GM12878 (cell line): ENCODE measurements around the gene PHLDB1. TPM values are rescaled to one million over a fixed set of nuclear protein-coding genes. Genes with fewer than 3 reads are reported as not detected.

Source experiments
- ATAC-seq: fragments of 200-7000 bp; cut with Tn5 transposase; 3 replicates; pipeline ENCODE4 v1.9.1; 2020; ENCODE audit warnings: mild to moderate bottlenecking, moderate library complexity
- BruUV-seq: library from RNA; stranded (reverse); fragments of 400-500 nt; replicated peaks from 2 replicates; lab custom pipeline; 2021; lab: Mats Ljungman, UMichigan
- CTCF ChIA-PET: fragments of 300-600 bp; sonication (Branson Sonifier 250); formaldehyde crosslinking; extraction: SDS; loops from one replicate; lab custom pipeline; 2021; ENCODE audit warnings: inconsistent platforms; lab: Yijun Ruan, JAX
- POLR2A ChIA-PET: fragments of 350-600 bp; formaldehyde crosslinking; extraction: SDS; loops from one replicate; lab custom pipeline; 2021; ENCODE audit warnings: inconsistent platforms; lab: Charles Lee
- RAD21 ChIA-PET: fragments of 300-600 bp; sonication (Branson Sonifier 250); formaldehyde crosslinking; loops from one replicate; lab custom pipeline; 2023; ENCODE audit warnings: antibody characterized with exemption; ENCODE audit not compliant: unreplicated experiment; lab: Charles Lee
- SMC1A ChIA-PET: fragments of 300-600 bp; sonication (Branson Sonifier 250); formaldehyde crosslinking; loops from one replicate; lab custom pipeline; 2023; ENCODE audit not compliant: unreplicated experiment, uncharacterized antibody; lab: Charles Lee
- DNase-seq: peaks from one replicate; pipeline ENCODE4 v3.0.0-alpha.2; 2011; ENCODE audit warnings: low read depth, low spot score
- FAIRE-seq: peaks from 3 replicates; lab custom pipeline; 2011; peaks lifted over from hg19 to GRCh38; lab: Jason Lieb, UNC
- H2AFZ ChIP-seq: 2 replicates; pipeline ENCODE4 v1.6.0; 2011; ENCODE audit warnings: low read depth, low read length, control low read depth; ENCODE audit not compliant: control insufficient read depth
- H3K27ac ChIP-seq: 2 replicates; pipeline ENCODE4 v1.5.1; 2011; ENCODE audit warnings: control low read depth; ENCODE audit not compliant: control insufficient read depth, insufficient read depth
- H3K27me3 ChIP-seq, 2 experiments: replicated peaks in 1 of 2; 2 replicates each; pipeline versions ENCODE4 v1.6.0 to v1.6.1; 2011; ENCODE audit warnings: low read length in 1 of 2; ENCODE audit not compliant: control insufficient read depth in 2 of 2, insufficient read depth in 2 of 2
- H3K36me3 ChIP-seq, 2 experiments: 2 replicates each; pipeline ENCODE4 v1.5.1; 2011; ENCODE audit warnings: low read length in 1 of 2; ENCODE audit not compliant: control insufficient read depth in 2 of 2, insufficient read depth in 2 of 2
- H3K4me1 ChIP-seq: 2 replicates; pipeline ENCODE4 v1.6.1; 2011; ENCODE audit warnings: mild to moderate bottlenecking, low read length, moderate library complexity, mixed read lengths; ENCODE audit not compliant: control insufficient read depth, insufficient read depth
- H3K4me2 ChIP-seq: 2 replicates; pipeline ENCODE4 v1.6.0; 2011; ENCODE audit warnings: control low read depth; ENCODE audit not compliant: control insufficient read depth, insufficient read depth
- H3K4me3 ChIP-seq: fragments of 200-600 bp; sonication (generic); 2 replicates; pipeline ENCODE4 v1.5.1; 2016
- H3K79me2 ChIP-seq: 2 replicates; pipeline ENCODE4 v1.6.0; 2011; ENCODE audit warnings: low read length; ENCODE audit not compliant: control insufficient read depth, insufficient read depth
- H3K9ac ChIP-seq: 2 replicates; pipeline ENCODE4 v1.8.0; 2011; ENCODE audit warnings: low read length, control low read depth, mixed read lengths; ENCODE audit not compliant: control insufficient read depth, insufficient read depth
- H3K9me3 ChIP-seq: replicated peaks from 3 replicates; pipeline ENCODE4 v1.5.1; 2011; ENCODE audit warnings: mild to moderate bottlenecking, low read length; ENCODE audit not compliant: control insufficient read depth, insufficient read depth
- H4K20me1 ChIP-seq: 2 replicates; pipeline ENCODE4 v1.6.0; 2011; ENCODE audit not compliant: control insufficient read depth, insufficient read depth
- ASH2L ChIP-seq: fragments of 300-600, 200-600 bp; sonication (generic); IDR thresholded peaks from 2 replicates; pipeline ENCODE4 v1.6.1; 2017; ENCODE audit warnings: low read depth, mild to moderate bottlenecking, borderline replicate concordance
- BMI1 ChIP-seq: fragments of 450-650 bp; IDR thresholded peaks from 2 replicates; pipeline ENCODE4 v1.6.1; 2016; ENCODE audit warnings: mild to moderate bottlenecking, moderate library complexity, borderline replicate concordance
- CBX3 ChIP-seq: fragments of 200-600 bp; sonication (generic); IDR thresholded peaks from 2 replicates; pipeline ENCODE4 v1.6.1; 2016; ENCODE audit warnings: low read depth, borderline replicate concordance
- CHD2 ChIP-seq: IDR thresholded peaks from 2 replicates; pipeline ENCODE4 v1.6.1; 2011; ENCODE audit warnings: low read depth, low read length, improper control_type of control experiment, borderline replicate concordance
- FOS ChIP-seq: IDR thresholded peaks from 3 replicates; pipeline ENCODE4 v1.6.1; 2011; ENCODE audit warnings: borderline replicate concordance; ENCODE audit not compliant: insufficient read length; ENCODE audit errors: extremely low read depth
- FOXM1 ChIP-seq: IDR thresholded peaks from 2 replicates; pipeline ENCODE4 v1.6.1; 2012; ENCODE audit warnings: low read depth, mild to moderate bottlenecking, inconsistent platforms, low read length, moderate library complexity
- HDAC6 ChIP-seq: fragments of 200-600 bp; sonication (generic); IDR thresholded peaks from one replicate; pipeline ENCODE4 v1.8.0; 2017; ENCODE audit warnings: antibody characterized with exemption; ENCODE audit not compliant: unreplicated experiment
- JUND ChIP-seq: IDR thresholded peaks from 2 replicates; pipeline ENCODE4 v1.6.1; 2012; ENCODE audit warnings: low read depth, mild to moderate bottlenecking, low read length, improper control_type of control experiment, moderate library complexity
- KLF5 ChIP-seq: fragments of 450-650 bp; IDR thresholded peaks from 2 replicates; pipeline ENCODE4 v1.6.1; 2014; ENCODE audit warnings: mild to moderate bottlenecking; ENCODE audit not compliant: partially characterized antibody
- NFYB ChIP-seq: IDR thresholded peaks from 2 replicates; pipeline ENCODE4 v1.6.1; 2011; ENCODE audit warnings: low read depth, mild to moderate bottlenecking, low read length, improper control_type of control experiment, moderate library complexity; ENCODE audit not compliant: insufficient read depth
- NRF1 ChIP-seq: conservative IDR thresholded peaks from 2 replicates; pipeline ENCODE4 v1.6.1; 2011; ENCODE audit warnings: mild to moderate bottlenecking, low read depth, low read length, improper control_type of control experiment
- POLR2AphosphoS2 ChIP-seq: IDR thresholded peaks from 2 replicates; pipeline ENCODE4 v1.6.1; 2011; ENCODE audit warnings: low read depth, mild to moderate bottlenecking, low read length, improper control_type of control experiment, moderate library complexity
- RAD21 ChIP-seq: IDR thresholded peaks from 2 replicates; pipeline ENCODE4 v1.6.1; 2011; ENCODE audit warnings: mild to moderate bottlenecking, low read depth, low read length, moderate library complexity; ENCODE audit not compliant: insufficient read depth
- RFX5 ChIP-seq: IDR thresholded peaks from 2 replicates; pipeline ENCODE4 v1.6.1; 2011; ENCODE audit warnings: low read depth, low read length, improper control_type of control experiment
- SREBF2 ChIP-seq: IDR thresholded peaks from 2 replicates; pipeline ENCODE4 v1.6.1; 2012; ENCODE audit warnings: mild to moderate bottlenecking, low read length
- SUPT20H ChIP-seq: IDR thresholded peaks from 2 replicates; pipeline ENCODE4 v1.6.1; 2011; ENCODE audit warnings: low read depth, mild to moderate bottlenecking, low read length, moderate library complexity, borderline replicate concordance; ENCODE audit not compliant: control insufficient read depth
- ZBED1 ChIP-seq: IDR thresholded peaks from 2 replicates; pipeline ENCODE4 v1.6.1; 2016; ENCODE audit warnings: borderline replicate concordance
- ZNF274 ChIP-seq: IDR thresholded peaks from one replicate; pipeline ENCODE4 v1.8.0; 2011; ENCODE audit not compliant: insufficient read length, insufficient read depth
- ZSCAN29 ChIP-seq: fragments of 450-650 bp; IDR thresholded peaks from 2 replicates; pipeline ENCODE4 v1.6.1; 2017; ENCODE audit warnings: mild to moderate bottlenecking, moderate library complexity
- WGBS: methylation state at CpG from one replicate; pipeline ENCODE4 v1.1.6; 2016; ENCODE audit warnings: low lambda C conversion rate; ENCODE audit not compliant: insufficient replicate concordance, insufficient coverage; ENCODE audit errors: missing lambda C conversion rate; 5-methylcytosine and 5-hydroxymethylcytosine counted together
- in situ Hi-C: fragments of 300-500 bp; cut with MboI; formaldehyde crosslinking; loops from 9 replicates; pipeline ENCODE4 v1.14.3; 2018; ENCODE audit warnings: mixed read lengths
- intact Hi-C: fragments of 100-400 bp; cut with micrococcal nuclease; formaldehyde crosslinking; loops from one replicate; pipeline ENCODE4 v1.14.2; 2022; ENCODE audit not compliant: unreplicated experiment
- polyA plus RNA-seq, 11 experiments: library from polyadenylated mRNA; depleted of rRNA in 4 of 11; unstranded in 6 of 11; stranded (reverse) in 5 of 11; fragments of >200 nt; fragmentation: Nextera tagmentation in 4 of 11; fragmentation: Illumina TruSeq in 1 of 11; extraction: Ambion mirVana in 4 of 11; extraction: Trizol in 1 of 11; gene quantifications; 1 replicate in 1 of 11; 2 replicates in 10 of 11; pipeline versions ENCODE4 v1.2.1 to v1.2.3, GENCODE V29; 2011 to 2016; ENCODE audit warnings: inconsistent platforms in 2 of 11, missing spikeins in 2 of 11, low read depth in 1 of 11
- total RNA-seq, 4 experiments: library from RNA; depleted of rRNA in 3 of 4; stranded (reverse); fragments of >200 nt in 3 of 4; fragmentation: Illumina TruSeq in 1 of 4; extraction: Trizol in 1 of 4; gene quantifications; 2 replicates each; pipeline versions ENCODE4 v1.2.1 to v1.2.3, GENCODE V29; 2013 to 2021
- TF ChIP-seq, protein P1 (sequence below): fragments of 450-650 bp; IDR thresholded peaks from 2 replicates; pipeline ENCODE4 v1.6.1; 2016; ENCODE audit warnings: mild to moderate bottlenecking

PHLDB1 gene
- total and polyA plus RNA-seq, 10 of the 15 experiments (the other 5 are each of a cell fraction or from before 2014, with no cell fraction given): 0.03 to 0.26 (median 0.18) TPM; not detected in 4

DNA sequence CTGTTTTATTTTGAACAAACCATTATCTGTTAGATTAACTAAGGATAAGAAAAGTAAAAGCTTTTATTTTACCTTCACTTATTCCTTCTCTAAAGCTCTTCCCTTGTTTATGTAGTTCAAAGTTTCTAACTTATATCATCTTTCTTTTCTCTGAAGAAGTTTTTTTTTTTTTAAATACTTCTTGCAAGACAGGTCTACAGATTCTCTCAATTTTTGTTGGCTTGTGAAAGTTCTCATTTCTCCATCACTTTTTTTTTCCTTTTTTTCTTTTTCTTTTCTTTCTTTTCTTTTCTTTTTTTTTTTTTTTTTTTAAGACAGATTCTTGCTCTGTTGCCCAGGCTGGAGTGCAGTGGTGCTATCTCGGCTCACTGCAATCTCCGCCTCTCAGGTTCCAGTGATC, 76.8 kb downstream of the PHLDB1 start:
- POLR2A ChIA-PET: no interaction called here
- CTCF ChIA-PET: interaction anchor here (0.6 to 1.0 kb wide), 2 partner anchors 11 to 251 kb away, joined by 3 read pairs; no protein-coding TSS in a partner anchor
- FAIRE-seq: no peak

GRCh38 chr11:118687906-118688305, 80.5 kb downstream of the PHLDB1 start:
- Histone ChIP-seq H3K4me1 (peaks cover 26% of the 10 kb centered on the region), H3K4me3 (no peak overlapping the region), H2AFZ (no peak overlapping the region), H3K4me2 (no peak overlapping the region), H3K9ac (no peak overlapping the region), H3K27me3 (no peaks in the 10 kb centered on the region; a peak in 1 of 4 replicates), H3K9me3 (no peaks in the 10 kb centered on the region)
- no peak for DNase-seq
- ChIA-PET SMC1A (interaction anchor here (1.1 to 2.4 kb wide), 2 partner anchors 103 to 105 kb away, joined by 3 to 16 read pairs; partner anchors contain the start of gene DDX6), CTCF (interaction anchor here (1.0 to 1.9 kb wide), 3 partner anchors 242 to 271 kb away, joined by 3 to 5 read pairs (median 4); no protein-coding TSS in a partner anchor), RAD21 (no interaction called here)
- intact Hi-C loops: no loop called here
- TF ChIP-seq NRF1 (no peak), ZBED1 (no peak), FOS (no peak), RAD21 (no peak), SUPT20H (no peak), CBX3 (no peak), JUND (no peak), HDAC6 (no peak), CHD2 (no peak), KLF5 (no peak), BMI1 (no peak), RFX5 (no peak), FOXM1 (no peak), NFYB (no peak), ZSCAN29 (no peak), ASH2L (no peak)
- TF ChIP-seq, protein P1, sequence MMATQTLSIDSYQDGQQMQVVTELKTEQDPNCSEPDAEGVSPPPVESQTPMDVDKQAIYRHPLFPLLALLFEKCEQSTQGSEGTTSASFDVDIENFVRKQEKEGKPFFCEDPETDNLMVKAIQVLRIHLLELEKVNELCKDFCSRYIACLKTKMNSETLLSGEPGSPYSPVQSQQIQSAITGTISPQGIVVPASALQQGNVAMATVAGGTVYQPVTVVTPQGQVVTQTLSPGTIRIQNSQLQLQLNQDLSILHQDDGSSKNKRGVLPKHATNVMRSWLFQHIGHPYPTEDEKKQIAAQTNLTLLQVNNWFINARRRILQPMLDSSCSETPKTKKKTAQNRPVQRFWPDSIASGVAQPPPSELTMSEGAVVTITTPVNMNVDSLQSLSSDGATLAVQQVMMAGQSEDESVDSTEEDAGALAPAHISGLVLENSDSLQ: no peak
- TF ChIP-seq, all 136 proteins: peak for 0
- Histone ChIP-seq H3K36me3 (no peaks in the 10 kb centered on the region), H4K20me1 (no peaks in the 10 kb centered on the region), H3K27ac (no peak overlapping the region), H3K79me2 (no peaks in the 10 kb centered on the region)
- WGBS: 35% methylated on average over 5 of the region's 5 CpGs
- FAIRE-seq (no peak), ATAC-seq (no peak)
- no TSS peak for BruUV-seq
- POLR2A ChIA-PET: no interaction called here
- in situ Hi-C loops: no loop called here

More for the DNA sequence above, 76.8 kb downstream of the PHLDB1 start:
- Histone ChIP-seq H3K27ac (no peak overlapping the region), H3K27me3 (peaks cover 0 to 1% of the 10 kb centered on the region in 2 experiments; a peak in 1 of 4 replicates), H3K4me1 (no peaks in the 10 kb centered on the region), H3K9me3 (no peaks in the 10 kb centered on the region), H4K20me1 (no peaks in the 10 kb centered on the region), H3K79me2 (no peaks in the 10 kb centered on the region), H3K36me3 (no peaks in the 10 kb centered on the region), H2AFZ (no peak overlapping the region), H3K9ac (no peak overlapping the region), H3K4me3 (no peak overlapping the region), H3K4me2 (no peak overlapping the region)
- intact Hi-C loops (no loop called here), in situ Hi-C loops (no loop called here)
- DNase-seq (no peak), ATAC-seq (no peak)
- no TSS peak for BruUV-seq
- TF ChIP-seq SREBF2: no peak
- no peak for TF ChIP-seq POLR2AphosphoS2
- no peak for TF ChIP-seq ZNF274
- RAD21 ChIA-PET: no interaction called here
- SMC1A ChIA-PET: no interaction called here
- WGBS: no CpG with 5 or more reads among the region's 2 CpGs
